ENCODE measurements around the gene LRCH2.

DNA sequence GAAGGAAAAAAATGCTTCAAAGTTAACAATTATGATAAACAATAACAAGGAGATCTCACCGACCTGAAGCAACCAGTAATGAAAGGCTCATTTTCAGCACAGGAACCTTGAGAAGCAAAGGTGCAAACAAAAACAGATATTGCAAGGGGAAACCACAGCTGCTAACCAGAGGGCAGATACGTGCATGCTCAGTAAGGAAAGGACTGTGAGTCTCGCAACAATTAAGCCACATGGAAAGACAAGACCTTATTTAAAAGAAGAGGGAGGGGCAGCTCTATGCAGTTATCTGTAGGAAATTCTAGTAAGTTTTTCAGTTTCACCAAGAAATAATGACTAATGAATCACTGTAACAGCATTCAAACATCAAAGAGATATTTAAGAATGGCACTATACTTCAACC lies 19.3 kb downstream of the LRCH2 start:
- TF ChIP-seq CTCF (conservative IDR thresholded peaks at IDR 0.05; ENCODE audit: low read depth, low read length) (no peak), POLR2A (IDR thresholded peaks at IDR 0.05; ENCODE audit: low read depth, low read length) (no peak), RAD21 (IDR thresholded peaks at IDR 0.05; ENCODE audit: low read length) (no peak), MAZ (IDR thresholded peaks at IDR 0.05; ENCODE audit: borderline replicate concordance, low read depth, low read length) (no peak), SMC3 (IDR thresholded peaks at IDR 0.05; ENCODE audit: low read depth, low read length) (no peak), RFX5 (IDR thresholded peaks at IDR 0.05; ENCODE audit: low read depth, low read length) (no peak), CHD1 (IDR thresholded peaks at IDR 0.05; ENCODE audit: low read depth, low read length) (no peak), CEBPB (IDR thresholded peaks at IDR 0.05; ENCODE audit: low read depth, low read length) (no peak), BHLHE40 (IDR thresholded peaks at IDR 0.05; ENCODE audit: low read depth, low read length) (no peak), RCOR1 (IDR thresholded peaks at IDR 0.05; ENCODE audit: insufficient replicate concordance, low read length) (no peak), MXI1 (IDR thresholded peaks at IDR 0.05; ENCODE audit: borderline replicate concordance, low read depth, low read length) (no peak), MAFK (IDR thresholded peaks at IDR 0.05; ENCODE audit: low read depth, low read length) (no peak)
- TF ChIP-seq, protein P1, sequence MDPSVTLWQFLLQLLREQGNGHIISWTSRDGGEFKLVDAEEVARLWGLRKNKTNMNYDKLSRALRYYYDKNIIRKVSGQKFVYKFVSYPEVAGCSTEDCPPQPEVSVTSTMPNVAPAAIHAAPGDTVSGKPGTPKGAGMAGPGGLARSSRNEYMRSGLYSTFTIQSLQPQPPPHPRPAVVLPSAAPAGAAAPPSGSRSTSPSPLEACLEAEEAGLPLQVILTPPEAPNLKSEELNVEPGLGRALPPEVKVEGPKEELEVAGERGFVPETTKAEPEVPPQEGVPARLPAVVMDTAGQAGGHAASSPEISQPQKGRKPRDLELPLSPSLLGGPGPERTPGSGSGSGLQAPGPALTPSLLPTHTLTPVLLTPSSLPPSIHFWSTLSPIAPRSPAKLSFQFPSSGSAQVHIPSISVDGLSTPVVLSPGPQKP (IDR thresholded peaks at IDR 0.05; ENCODE audit: borderline replicate concordance, low read depth, low read length): no peak
